Left ventricle myocardium inferior (tissue), 1 donor: ENCODE data around the gene NTM. TPM values are rescaled to one million over a fixed set of nuclear protein-coding genes. Genes with fewer than 3 reads are reported as not detected.

Experiments used
- DNase-seq: peaks from one replicate; pipeline ENCODE4 v3.0.0-alpha.2; 2020
- H3K27ac ChIP-seq: fragments of 200-600 bp; replicated peaks from 2 replicates; pipeline ENCODE4 v1.8.0; 2021
- H3K27me3 ChIP-seq: fragments of 200-600 bp; 2 replicates; pipeline ENCODE4 v1.8.0; 2021; ENCODE audit warnings: low read depth
- H3K36me3 ChIP-seq: fragments of 200-600 bp; 2 replicates; pipeline ENCODE4 v1.8.0; 2021
- H3K4me1 ChIP-seq: fragments of 200-600 bp; 2 replicates; pipeline ENCODE4 v1.8.0; 2021
- H3K4me3 ChIP-seq: fragments of 200-600 bp; 2 replicates; pipeline ENCODE4 v1.8.0; 2021; ENCODE audit warnings: mild to moderate bottlenecking, moderate library complexity
- H3K9me3 ChIP-seq: fragments of 200-600 bp; replicated peaks from 2 replicates; pipeline ENCODE4 v1.8.0; 2021
- intact Hi-C: fragments of 100-400 bp; cut with micrococcal nuclease; formaldehyde crosslinking; loops from one replicate; pipeline ENCODE4 v1.11.0; 2022
- total RNA-seq: library from RNA; stranded (reverse); fragmentation: NEBNext Ultra II Directional; extraction: Animal tissue kit (Norgen Biotek cat#: 25700); gene quantifications from one replicate; pipeline ENCODE4 v1.2.1, GENCODE V29; 2021
- TF ChIP-seq, protein P1 (sequence below): fragments of 200-600 bp; IDR thresholded peaks from 2 replicates; pipeline ENCODE4 v1.8.0; 2021; ENCODE audit warnings: antibody characterized with exemption, mild to moderate bottlenecking, borderline replicate concordance
- donor health status: DM: no; HTN: yes; CAD: no; lungs with severe emphysema.

NTM gene
- total RNA-seq, 1 donor from 2014 or later = 1.0 TPM

DNA sequence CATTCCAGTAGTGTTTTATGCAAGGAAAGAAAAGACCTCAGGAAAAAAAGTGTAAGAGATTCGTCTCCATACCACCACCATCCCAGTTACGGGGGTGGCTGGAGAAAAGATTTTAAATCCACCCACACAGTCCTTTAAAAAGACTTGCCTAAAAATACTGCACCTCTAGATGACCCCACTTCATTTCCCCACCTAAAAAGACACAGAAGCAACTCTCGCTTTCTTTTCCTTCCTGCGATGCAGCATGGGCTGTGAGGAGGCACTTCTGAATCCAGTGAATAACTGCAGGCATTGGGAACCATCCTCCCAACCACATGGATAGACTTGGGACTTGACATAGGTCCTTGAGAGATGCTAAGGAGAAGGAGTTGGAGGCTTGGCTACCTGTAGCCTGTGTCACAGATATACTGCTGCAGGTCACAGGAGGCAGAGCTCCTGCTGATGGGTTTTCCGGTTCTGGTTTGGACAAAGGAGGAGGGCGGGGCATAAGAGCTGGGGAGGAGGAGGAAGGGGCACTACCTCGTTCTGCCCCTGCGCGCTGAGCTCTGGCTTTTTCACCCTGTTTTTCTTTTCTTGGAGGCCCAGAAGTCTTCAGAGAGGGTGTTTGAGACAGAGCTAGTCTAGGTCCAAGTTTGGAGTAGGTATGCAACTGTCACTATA is 285.9 kb downstream of the NTM start:
- Histone ChIP-seq H3K27me3 (peaks cover 86% of the 10 kb centered on the region), H3K4me3 (no peak overlapping the region), H3K4me1 (no peaks in the 10 kb centered on the region), H3K9me3 (no peaks in the 10 kb centered on the region), H3K27ac (no peak overlapping the region), H3K36me3 (no peaks in the 10 kb centered on the region)
- TF ChIP-seq, protein P1, sequence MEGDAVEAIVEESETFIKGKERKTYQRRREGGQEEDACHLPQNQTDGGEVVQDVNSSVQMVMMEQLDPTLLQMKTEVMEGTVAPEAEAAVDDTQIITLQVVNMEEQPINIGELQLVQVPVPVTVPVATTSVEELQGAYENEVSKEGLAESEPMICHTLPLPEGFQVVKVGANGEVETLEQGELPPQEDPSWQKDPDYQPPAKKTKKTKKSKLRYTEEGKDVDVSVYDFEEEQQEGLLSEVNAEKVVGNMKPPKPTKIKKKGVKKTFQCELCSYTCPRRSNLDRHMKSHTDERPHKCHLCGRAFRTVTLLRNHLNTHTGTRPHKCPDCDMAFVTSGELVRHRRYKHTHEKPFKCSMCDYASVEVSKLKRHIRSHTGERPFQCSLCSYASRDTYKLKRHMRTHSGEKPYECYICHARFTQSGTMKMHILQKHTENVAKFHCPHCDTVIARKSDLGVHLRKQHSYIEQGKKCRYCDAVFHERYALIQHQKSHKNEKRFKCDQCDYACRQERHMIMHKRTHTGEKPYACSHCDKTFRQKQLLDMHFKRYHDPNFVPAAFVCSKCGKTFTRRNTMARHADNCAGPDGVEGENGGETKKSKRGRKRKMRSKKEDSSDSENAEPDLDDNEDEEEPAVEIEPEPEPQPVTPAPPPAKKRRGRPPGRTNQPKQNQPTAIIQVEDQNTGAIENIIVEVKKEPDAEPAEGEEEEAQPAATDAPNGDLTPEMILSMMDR = no peak
- intact Hi-C loops = no loop called here
- no peak for DNase-seq

DNA sequence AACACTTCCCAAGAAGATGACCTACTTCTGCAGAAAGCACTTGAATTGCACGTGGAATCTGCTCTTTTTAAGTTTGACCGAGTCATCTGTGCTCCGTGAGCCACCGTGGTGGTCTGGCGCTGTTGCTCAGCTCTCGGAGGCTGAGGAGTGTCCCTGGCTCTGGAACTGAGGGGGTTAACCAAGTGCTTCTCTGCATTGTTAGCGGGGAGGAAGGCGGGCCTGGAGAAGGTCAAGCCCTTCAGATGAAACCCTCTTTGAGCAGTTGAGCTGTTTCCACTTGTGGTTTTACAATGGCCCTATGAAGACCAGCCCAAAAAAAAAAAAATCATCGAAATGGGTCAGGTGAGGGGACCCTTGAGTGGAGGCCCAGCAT is 286.4 kb downstream of the NTM start:
- no peaks in the 10 kb centered on the region for H3K9me3 ChIP-seq
- no peak for DNase-seq
- intact Hi-C loops = no loop called here
- no peaks in the 10 kb centered on the region for H3K36me3 ChIP-seq
- H3K27ac ChIP-seq = no peak overlapping the region
- H3K4me1 ChIP-seq = no peaks in the 10 kb centered on the region
- TF ChIP-seq, protein P1 = no peak
- peaks cover 86% of the 10 kb centered on the region for H3K27me3 ChIP-seq
- H3K4me3 ChIP-seq = no peak overlapping the region

DNA sequence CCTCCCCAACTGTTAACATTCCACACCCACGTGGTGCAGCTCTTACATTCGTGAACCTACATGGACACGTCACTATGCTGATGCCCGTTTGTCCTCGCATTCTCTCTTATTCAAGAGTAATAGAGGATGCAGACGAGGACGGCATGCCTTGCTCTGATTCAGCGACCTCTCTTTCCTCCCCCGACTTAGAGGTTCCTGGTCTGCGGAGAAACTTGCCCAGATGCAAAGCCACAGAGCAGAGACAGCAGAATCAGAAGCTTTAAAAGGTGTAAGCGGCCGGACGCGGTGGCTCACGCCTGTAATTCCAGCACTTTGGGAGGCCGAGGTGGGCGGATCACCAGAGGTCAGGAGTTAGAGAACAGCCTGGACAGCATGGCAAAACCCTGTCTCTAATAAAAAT is 288.0 kb downstream of the NTM start:
- Histone ChIP-seq H3K9me3 (no peaks in the 10 kb centered on the region), H3K36me3 (no peaks in the 10 kb centered on the region), H3K4me1 (no peaks in the 10 kb centered on the region), H3K27ac (no peak overlapping the region), H3K27me3 (peaks cover 72% of the 10 kb centered on the region), H3K4me3 (no peak overlapping the region)
- intact Hi-C loops = no loop called here
- no peak for DNase-seq
- TF ChIP-seq, protein P1 = no peak

DNA sequence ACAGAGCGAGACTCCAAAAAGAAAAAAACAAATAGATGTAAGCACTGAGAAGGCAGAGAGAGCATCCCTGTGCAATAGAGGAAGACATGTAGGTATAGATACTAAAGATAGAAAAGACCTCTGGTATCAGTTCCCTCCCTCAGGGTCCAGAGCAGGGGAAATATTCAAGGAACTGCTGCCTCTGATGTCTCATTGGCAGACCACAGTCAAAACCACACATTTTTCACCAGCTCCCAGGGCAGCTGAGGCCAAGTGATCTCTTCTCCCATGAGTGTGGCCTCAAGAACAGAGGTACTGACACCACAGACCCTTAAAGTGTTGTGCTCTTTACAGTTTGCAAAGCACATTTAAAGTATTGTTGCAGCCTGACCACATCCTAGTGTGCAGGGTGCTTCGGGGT is 288.5 kb downstream of the NTM start:
- H3K36me3 ChIP-seq = no peaks in the 10 kb centered on the region
- H3K4me3 ChIP-seq = no peak overlapping the region
- H3K27me3 ChIP-seq = peaks cover 66% of the 10 kb centered on the region
- no peaks in the 10 kb centered on the region for H3K9me3 ChIP-seq
- H3K4me1 ChIP-seq = no peaks in the 10 kb centered on the region
- TF ChIP-seq, protein P1 = no peak
- H3K27ac ChIP-seq = no peak overlapping the region
- intact Hi-C loops = no loop called here
- no peak for DNase-seq

DNA sequence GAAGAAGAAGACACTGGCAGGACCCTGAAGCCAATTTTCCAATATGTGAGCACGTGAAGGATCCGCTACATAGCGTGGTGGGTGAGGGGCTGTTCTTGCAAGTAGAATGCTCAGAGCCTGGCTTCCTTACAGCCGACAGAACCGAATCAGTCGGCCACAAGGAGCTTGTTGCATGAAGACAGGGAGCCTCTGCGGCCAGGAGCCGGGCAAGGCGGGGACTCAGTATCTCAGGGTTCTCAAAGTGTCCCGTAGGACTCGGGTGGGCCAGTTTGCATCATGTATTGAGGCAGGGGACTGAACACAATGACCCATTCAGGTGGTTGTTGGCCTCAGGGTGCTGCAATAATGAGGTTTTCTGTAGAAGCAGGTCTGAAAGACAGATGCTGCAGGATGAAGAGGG is 289.5 kb downstream of the NTM start:
- Histone ChIP-seq H3K36me3 (no peaks in the 10 kb centered on the region), H3K27ac (no peak overlapping the region), H3K4me1 (no peaks in the 10 kb centered on the region), H3K27me3 (peaks cover 56% of the 10 kb centered on the region), H3K4me3 (no peak overlapping the region), H3K9me3 (no peaks in the 10 kb centered on the region)
- intact Hi-C loops = no loop called here
- no peak for DNase-seq
- TF ChIP-seq, protein P1 = no peak
